ENCODE results near the gene RGS7.

DNA sequence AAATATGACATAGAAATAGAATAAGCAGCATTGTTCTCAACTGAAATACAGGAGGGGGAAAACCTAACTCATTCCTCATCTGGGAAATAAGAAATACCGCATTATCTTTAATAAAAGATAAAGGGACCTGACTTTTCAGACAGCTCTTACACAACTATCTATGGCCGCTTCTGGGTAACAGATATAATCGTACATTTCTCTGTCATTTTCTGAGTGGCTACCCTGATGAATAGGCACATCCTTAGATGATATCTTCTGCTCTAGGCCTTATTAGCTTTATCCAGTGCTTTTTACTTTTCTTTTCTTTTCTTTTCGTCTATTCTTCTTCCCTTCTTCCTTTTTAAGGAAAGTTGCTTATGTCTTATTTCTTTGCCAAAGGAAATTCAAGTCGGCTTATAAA, 388.1 kb downstream of the RGS7 start:
- TF ChIP-seq, protein P1, sequence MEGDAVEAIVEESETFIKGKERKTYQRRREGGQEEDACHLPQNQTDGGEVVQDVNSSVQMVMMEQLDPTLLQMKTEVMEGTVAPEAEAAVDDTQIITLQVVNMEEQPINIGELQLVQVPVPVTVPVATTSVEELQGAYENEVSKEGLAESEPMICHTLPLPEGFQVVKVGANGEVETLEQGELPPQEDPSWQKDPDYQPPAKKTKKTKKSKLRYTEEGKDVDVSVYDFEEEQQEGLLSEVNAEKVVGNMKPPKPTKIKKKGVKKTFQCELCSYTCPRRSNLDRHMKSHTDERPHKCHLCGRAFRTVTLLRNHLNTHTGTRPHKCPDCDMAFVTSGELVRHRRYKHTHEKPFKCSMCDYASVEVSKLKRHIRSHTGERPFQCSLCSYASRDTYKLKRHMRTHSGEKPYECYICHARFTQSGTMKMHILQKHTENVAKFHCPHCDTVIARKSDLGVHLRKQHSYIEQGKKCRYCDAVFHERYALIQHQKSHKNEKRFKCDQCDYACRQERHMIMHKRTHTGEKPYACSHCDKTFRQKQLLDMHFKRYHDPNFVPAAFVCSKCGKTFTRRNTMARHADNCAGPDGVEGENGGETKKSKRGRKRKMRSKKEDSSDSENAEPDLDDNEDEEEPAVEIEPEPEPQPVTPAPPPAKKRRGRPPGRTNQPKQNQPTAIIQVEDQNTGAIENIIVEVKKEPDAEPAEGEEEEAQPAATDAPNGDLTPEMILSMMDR (IDR thresholded peaks at IDR 0.05), result no peak
- TF ChIP-seq POLR2A (IDR thresholded peaks at IDR 0.05) (no peak), POLR2AphosphoS5 (IDR thresholded peaks at IDR 0.05; ENCODE audit: insufficient read depth in 1 of 2, low read depth in 1 of 2) (no peak)

All from vagina (tissue), 2 donors.